Pancreas (tissue), 10 donors: ENCODE measurements around the gene GAB4. TPM values are rescaled to one million over a fixed set of nuclear protein-coding genes. Genes with fewer than 3 reads are reported as not detected.

ENCODE experiments used
- ATAC-seq, 4 donors: fragments of 200-7000 bp; cut with Tn5 transposase; one replicate each; pipeline versions ENCODE4 v1.8.0 to v1.9.1; 2020; ENCODE audit warnings: mild to moderate bottlenecking in 4 of 4, moderate library complexity in 4 of 4
- DNase-seq, 6 donors: peaks; one replicate each; pipeline ENCODE4 v3.0.0-alpha.2; 2020
- FAIRE-seq: peaks from 2 replicates; lab custom pipeline; 2012; peaks lifted over from hg19 to GRCh38; lab: Jason Lieb, UNC
- H3K27ac ChIP-seq, 4 donors: fragments of 200-600 bp; sonication (generic); 1 replicate in 3 of 4; 2 replicates in 1 of 4; pipeline versions ENCODE4 v1.5.0 to v1.8.0; 2020
- H3K27me3 ChIP-seq, 4 donors: fragments of 200-600 bp; one replicate each; pipeline ENCODE4 v1.8.0; 2021
- H3K36me3 ChIP-seq, 3 donors: fragments of 200-600 bp; sonication (generic) in 1 of 3; one replicate each; pipeline versions ENCODE4 v1.5.0 to v1.8.0; 2020 to 2021
- H3K4me1 ChIP-seq, 3 donors: fragments of 200-600 bp; one replicate each; pipeline ENCODE4 v1.8.0; 2021
- H3K4me3 ChIP-seq, 4 donors: fragments of 200-600 bp; sonication (generic) in 2 of 4; one replicate each; pipeline versions ENCODE4 v1.5.0 to v1.8.0; 2020 to 2021
- H3K9me3 ChIP-seq, 4 donors: fragments of 200-600 bp; one replicate each; pipeline ENCODE4 v1.8.0; 2021
- WGBS, 2 donors: extraction: QIAGEN DNeasy Blood & Tissue Kit; methylation state at CpG; one replicate each; pipeline ENCODE4 v1.1.7; 2013; 5-methylcytosine and 5-hydroxymethylcytosine counted together
- intact Hi-C, 3 donors: fragments of 100-400 bp; cut with DNase I; formaldehyde crosslinking; loops; one replicate each; pipeline versions ENCODE4 v1.11.1 to v1.14.2; 2022
- polyA plus RNA-seq, 2 donors: library from polyadenylated mRNA; stranded (reverse); fragments of 200-250 nt; gene quantifications; one replicate each; pipeline ENCODE4 v1.2.3, GENCODE V29; 2013
- total RNA-seq, 6 donors: library from RNA; stranded (reverse); fragmentation: NEBNext Ultra II Directional in 4 of 6; extraction: Animal tissue kit (Norgen Biotek cat#: 25700) in 4 of 6; gene quantifications; one replicate each; pipeline versions ENCODE4 v1.2.1 to v1.2.4, GENCODE V29; 2021 to 2023
- TF ChIP-seq, protein P1 (sequence below), 4 donors: fragments of 200-600 bp; sonication (generic) in 3 of 4; IDR thresholded peaks; one replicate each; pipeline versions ENCODE4 v1.5.0 to v1.8.0; 2021; ENCODE audit warnings: antibody characterized with exemption in 4 of 4
- donor health status: healthy with polysubstance abuse.
- donor health status: DM: no; HTN: no; CAD: no; lungs with moderate emphysema.
- donor health status: DM: no; HTN: no; CAD: no.
- donor health status: control.
- donor health status: control.
- donor health status: Bipolar disorder and iron deficiency.
- donor health status: DM: yes; HTN: yes; CAD: no.
- donor health status: DM: no; HTN: no; CAD: no.
- donor health status: DM: no; HTN: no; CAD: no.
- donor health status: DM: yes; HTN: yes; CAD: no.

GAB4 gene
- total and polyA plus RNA-seq, 8 donors: not detected

DNA sequence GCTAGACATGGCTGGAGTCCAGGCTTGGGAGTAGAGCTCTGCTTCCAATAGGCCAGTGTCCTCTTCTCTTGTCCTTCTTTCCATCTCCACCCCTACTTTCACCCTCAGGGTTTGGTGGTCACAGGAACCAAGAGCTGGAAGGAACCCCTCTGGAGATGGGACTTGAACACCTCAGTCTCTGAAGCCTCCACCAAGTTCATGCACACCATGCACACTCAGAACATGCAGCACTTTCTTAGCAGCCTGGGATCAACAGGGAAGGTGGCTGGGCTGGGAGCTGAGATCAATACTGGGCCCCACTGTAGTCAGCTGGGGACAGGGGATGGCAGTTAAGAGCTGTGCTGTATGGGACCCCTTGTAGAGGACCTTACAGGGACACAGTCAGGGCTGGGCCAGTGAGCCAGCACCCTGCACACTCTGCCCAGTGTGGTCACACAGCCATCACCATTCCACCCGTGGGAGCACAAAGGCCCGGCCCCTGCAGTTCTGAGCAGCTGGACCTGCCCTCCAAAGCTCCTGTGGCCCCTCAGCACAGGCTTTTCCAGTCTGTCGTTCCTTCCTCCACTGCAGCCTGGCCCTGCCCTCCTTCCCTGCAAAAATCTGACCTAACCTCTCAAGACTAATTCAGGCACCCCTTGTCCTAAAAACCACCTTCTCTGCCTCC is 47.7 kb downstream of the GAB4 start:
- FAIRE-seq (no peak), DNase-seq (no peak), ATAC-seq (no peak)
- Histone ChIP-seq H3K27me3 (no peaks in the 10 kb centered on the region), H3K9me3 (no peaks in the 10 kb centered on the region), H3K4me1 (no peaks in the 10 kb centered on the region), H3K36me3 (no peaks in the 10 kb centered on the region), H3K4me3 (no peak overlapping the region), H3K27ac (no peak overlapping the region)
- intact Hi-C loops: no loop called here
- TF ChIP-seq, protein P1, sequence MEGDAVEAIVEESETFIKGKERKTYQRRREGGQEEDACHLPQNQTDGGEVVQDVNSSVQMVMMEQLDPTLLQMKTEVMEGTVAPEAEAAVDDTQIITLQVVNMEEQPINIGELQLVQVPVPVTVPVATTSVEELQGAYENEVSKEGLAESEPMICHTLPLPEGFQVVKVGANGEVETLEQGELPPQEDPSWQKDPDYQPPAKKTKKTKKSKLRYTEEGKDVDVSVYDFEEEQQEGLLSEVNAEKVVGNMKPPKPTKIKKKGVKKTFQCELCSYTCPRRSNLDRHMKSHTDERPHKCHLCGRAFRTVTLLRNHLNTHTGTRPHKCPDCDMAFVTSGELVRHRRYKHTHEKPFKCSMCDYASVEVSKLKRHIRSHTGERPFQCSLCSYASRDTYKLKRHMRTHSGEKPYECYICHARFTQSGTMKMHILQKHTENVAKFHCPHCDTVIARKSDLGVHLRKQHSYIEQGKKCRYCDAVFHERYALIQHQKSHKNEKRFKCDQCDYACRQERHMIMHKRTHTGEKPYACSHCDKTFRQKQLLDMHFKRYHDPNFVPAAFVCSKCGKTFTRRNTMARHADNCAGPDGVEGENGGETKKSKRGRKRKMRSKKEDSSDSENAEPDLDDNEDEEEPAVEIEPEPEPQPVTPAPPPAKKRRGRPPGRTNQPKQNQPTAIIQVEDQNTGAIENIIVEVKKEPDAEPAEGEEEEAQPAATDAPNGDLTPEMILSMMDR (IDR thresholded peaks at IDR 0.05): no peak
- 39 to 63% methylated on average over 3 of the region's 3 CpGs for WGBS, 2 donors

DNA sequence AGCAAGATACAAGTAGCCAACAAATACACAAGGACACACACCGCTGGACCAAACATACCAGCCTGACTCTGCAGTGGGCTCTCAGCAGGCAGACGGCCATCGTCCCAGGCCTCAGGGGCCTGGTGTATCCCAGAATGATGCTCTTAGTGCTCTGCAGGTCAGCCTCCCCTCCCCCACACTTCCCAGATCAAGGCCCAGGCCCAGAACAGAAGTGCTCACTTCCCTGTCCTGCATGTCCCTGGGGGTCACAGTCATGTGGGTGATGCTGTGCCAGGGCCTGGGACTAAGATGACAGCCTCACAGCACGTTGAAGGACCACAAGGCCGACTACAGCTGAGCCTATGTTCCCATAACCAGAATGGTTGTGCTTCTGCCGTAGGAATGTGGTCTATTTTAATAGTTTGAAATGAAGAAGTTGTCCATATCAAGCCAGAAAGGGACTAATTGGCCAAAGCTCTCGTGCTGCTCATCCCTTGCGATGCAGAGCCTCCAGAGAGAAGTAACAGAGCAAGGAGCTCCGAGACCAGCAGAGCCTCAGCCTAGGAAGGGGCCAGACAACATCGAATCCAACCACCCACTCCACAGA is 48.6 kb downstream of the GAB4 start:
- Histone ChIP-seq H3K27ac (no peak overlapping the region), H3K36me3 (no peaks in the 10 kb centered on the region), H3K4me1 (no peaks in the 10 kb centered on the region), H3K4me3 (no peak overlapping the region), H3K9me3 (no peaks in the 10 kb centered on the region), H3K27me3 (no peaks in the 10 kb centered on the region)
- TF ChIP-seq, protein P1 (IDR thresholded peaks at IDR 0.05): no peak
- 69 to 81% methylated on average over 10 of the region's 10 CpGs for WGBS, 2 donors
- intact Hi-C loops: no loop called here
- ATAC-seq: no peak
- DNase-seq: no peak
- FAIRE-seq: no peak

DNA sequence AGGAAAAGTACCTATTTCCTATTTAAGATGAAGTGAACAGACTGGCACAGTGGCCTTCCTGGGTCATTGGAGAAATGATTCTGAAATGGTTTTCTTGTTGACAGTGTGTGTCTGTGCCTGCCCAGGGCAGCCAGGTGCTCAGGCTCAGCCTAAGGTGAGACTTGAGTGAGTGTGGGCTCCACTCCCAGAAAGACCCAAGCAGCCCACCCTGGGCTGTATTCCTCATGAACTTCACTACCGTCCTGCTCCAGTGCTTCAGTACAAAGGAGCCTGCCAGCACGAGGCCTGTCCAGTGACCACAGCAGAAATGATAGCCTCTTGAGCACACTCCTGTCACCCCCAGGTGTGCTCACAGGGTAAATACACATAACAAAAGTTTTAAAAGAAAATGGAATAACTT is 49.5 kb downstream of the GAB4 start:
- ATAC-seq (no peak), FAIRE-seq (no peak), DNase-seq (no peak)
- Histone ChIP-seq H3K36me3 (no peaks in the 10 kb centered on the region), H3K27me3 (no peaks in the 10 kb centered on the region), H3K4me1 (no peaks in the 10 kb centered on the region), H3K9me3 (no peaks in the 10 kb centered on the region), H3K27ac (no peak overlapping the region), H3K4me3 (no peak overlapping the region)
- WGBS, 2 donors: 63 to 72% methylated on average over 2 of the region's 2 CpGs
- TF ChIP-seq, protein P1 (IDR thresholded peaks at IDR 0.05): no peak
- intact Hi-C loops: no loop called here

DNA sequence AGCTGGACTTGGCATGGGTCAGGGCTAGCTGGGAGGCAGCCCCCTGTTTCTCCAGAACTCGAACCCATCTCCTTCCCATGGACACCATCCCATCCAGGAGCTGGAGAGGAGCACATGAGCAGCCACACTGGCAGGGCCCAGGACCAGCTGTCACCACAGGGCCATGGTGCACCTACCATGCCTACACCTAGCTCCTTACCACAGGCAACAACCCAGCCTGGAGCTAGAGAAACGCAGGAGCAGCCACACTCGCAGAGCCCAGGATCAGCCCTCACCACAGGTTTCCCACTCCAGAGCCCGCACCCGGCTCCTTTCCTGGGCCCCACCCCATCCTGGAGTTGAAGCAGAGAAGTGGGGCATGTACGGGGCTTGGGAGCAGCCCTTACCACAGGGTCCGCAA is 50.2 kb downstream of the GAB4 start:
- no peak overlapping the region for H3K4me3 ChIP-seq
- TF ChIP-seq, protein P1 (IDR thresholded peaks at IDR 0.05): no peak
- H3K27ac ChIP-seq: no peak overlapping the region
- no peak for ATAC-seq
- no peaks in the 10 kb centered on the region for H3K27me3 ChIP-seq
- no peaks in the 10 kb centered on the region for H3K9me3 ChIP-seq
- intact Hi-C loops: no loop called here
- H3K4me1 ChIP-seq: no peaks in the 10 kb centered on the region
- DNase-seq: no peak
- H3K36me3 ChIP-seq: no peaks in the 10 kb centered on the region
- FAIRE-seq: no peak
- WGBS, 2 donors: 64 to 77% methylated on average over 7 of the region's 7 CpGs

DNA sequence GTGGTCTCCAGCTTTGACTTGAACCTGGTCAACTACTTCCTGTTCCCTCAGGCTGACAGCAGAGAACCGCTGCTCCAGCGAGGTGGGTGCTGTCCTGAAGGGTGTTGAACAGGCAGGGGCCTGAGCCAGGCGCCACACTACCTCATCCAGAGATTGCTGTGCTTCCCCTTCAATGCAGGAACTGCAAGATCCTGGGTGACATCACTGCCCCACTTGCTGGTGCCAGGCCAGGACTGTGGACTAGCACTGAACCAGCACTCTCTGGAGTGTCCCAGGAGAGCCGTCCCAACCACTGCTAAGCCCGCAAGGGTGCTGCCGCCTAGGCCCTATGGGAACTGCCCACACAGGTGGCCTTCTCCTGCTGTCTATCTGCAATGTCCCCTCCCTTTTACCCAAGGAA is 51.7 kb downstream of the GAB4 start:
- H3K9me3 ChIP-seq: no peaks in the 10 kb centered on the region
- intact Hi-C loops: no loop called here
- no peaks in the 10 kb centered on the region for H3K27me3 ChIP-seq
- H3K27ac ChIP-seq: no peak overlapping the region
- no peak for DNase-seq
- H3K4me3 ChIP-seq: no peak overlapping the region
- no peak for ATAC-seq
- no peaks in the 10 kb centered on the region for H3K4me1 ChIP-seq
- H3K36me3 ChIP-seq: no peaks in the 10 kb centered on the region
- no peak for FAIRE-seq
- TF ChIP-seq, protein P1 (IDR thresholded peaks at IDR 0.05): no peak
- 71 to 80% methylated on average over 6 of the region's 6 CpGs for WGBS, 2 donors
